Spleen (tissue), 11 donors: ENCODE results near the gene CPLX1. TPM values are rescaled to one million over a fixed set of nuclear protein-coding genes. Genes with fewer than 3 reads are reported as not detected.

Experiments used
- DNase-seq: peaks from one replicate; pipeline ENCODE4 v3.0.0-alpha.2; 2020
- H3K27ac ChIP-seq, 8 donors: fragments of 200-600 bp; sonication (generic) in 7 of 8; 1 replicate in 4 of 8; 2 replicates in 4 of 8; pipeline versions ENCODE4 v1.5.0 to v1.8.0; 2016 to 2021; ENCODE audit warnings: inconsistent platforms in 4 of 8, mild to moderate bottlenecking in 4 of 8, moderate library complexity in 1 of 8
- H3K27me3 ChIP-seq, 7 donors: fragments of 200-600 bp; sonication (generic) in 6 of 7; replicated peaks in 1 of 7; 1 replicate in 4 of 7; 2 replicates in 3 of 7; pipeline versions ENCODE4 v1.5.0 to v1.8.0; 2016 to 2021; ENCODE audit warnings: inconsistent platforms in 3 of 7, mild to moderate bottlenecking in 1 of 7
- H3K36me3 ChIP-seq, 6 donors: fragments of 200-600 bp; sonication (generic) in 5 of 6; 1 replicate in 4 of 6; 2 replicates in 2 of 6; pipeline versions ENCODE4 v1.5.0 to v1.8.0; 2016 to 2021; ENCODE audit warnings: inconsistent platforms in 2 of 6
- H3K4me1 ChIP-seq, 6 donors: fragments of 200-600 bp; sonication (generic) in 5 of 6; 1 replicate in 3 of 6; 2 replicates in 3 of 6; pipeline versions ENCODE4 v1.5.0 to v1.8.0; 2016 to 2021; ENCODE audit warnings: inconsistent platforms in 3 of 6
- H3K4me3 ChIP-seq, 8 donors: fragments of 200-600 bp; sonication (generic) in 7 of 8; 1 replicate in 4 of 8; 2 replicates in 4 of 8; pipeline versions ENCODE4 v1.5.0 to v1.8.0; 2016 to 2021; ENCODE audit warnings: inconsistent platforms in 4 of 8, mild to moderate bottlenecking in 4 of 8, moderate library complexity in 2 of 8
- H3K9me3 ChIP-seq, 8 donors: fragments of 200-600 bp; sonication (generic) in 7 of 8; 1 replicate in 4 of 8; 2 replicates in 4 of 8; pipeline versions ENCODE4 v1.5.0 to v1.8.0; 2016 to 2021; ENCODE audit warnings: inconsistent platforms in 4 of 8
- CTCF ChIP-seq, 11 experiments: fragments of 200-600 bp in 7 of 11; fragments of 450-650 bp in 4 of 11; sonication (generic) in 4 of 11; IDR thresholded peaks in 8 of 11; conservative IDR thresholded peaks in 3 of 11; 1 replicate in 7 of 11; 2 replicates in 4 of 11; pipeline versions ENCODE4 v1.4.0 to v1.8.0; 2016 to 2021; ENCODE audit warnings: antibody characterized with exemption in 11 of 11, inconsistent platforms in 4 of 11, mild to moderate bottlenecking in 1 of 11
- POLR2A ChIP-seq, 3 donors: fragments of 450-650 bp; IDR thresholded peaks; one replicate each; pipeline ENCODE4 v1.5.1; 2017; ENCODE audit warnings: antibody characterized with exemption in 3 of 3, mild to moderate bottlenecking in 1 of 3
- POLR2AphosphoS5 ChIP-seq, 3 donors: sonication (generic); formaldehyde crosslinking; IDR thresholded peaks; one replicate each; pipeline ENCODE4 v1.5.1; 2017; ENCODE audit warnings: antibody characterized with exemption in 3 of 3
- WGBS, 5 donors: extraction: QIAGEN DNeasy Blood & Tissue Kit in 3 of 5; methylation state at CpG; one replicate each; pipeline versions ENCODE4 v1.1.5 to v1.1.7; 2013 to 2018; 5-methylcytosine and 5-hydroxymethylcytosine counted together
- intact Hi-C: fragments of 100-400 bp; cut with DNase I; formaldehyde crosslinking; loops from one replicate; pipeline ENCODE4 v1.15.0; 2023; ENCODE audit warnings: low total_unique reads
- polyA plus RNA-seq, 3 donors: library from polyadenylated mRNA; stranded (reverse); fragments of 200-250 nt; gene quantifications; one replicate each; pipeline ENCODE4 v1.2.1, GENCODE V29; 2013
- total RNA-seq, 7 donors: library from RNA; depleted of rRNA in 3 of 7; stranded (reverse); fragments of >200 nt in 3 of 7; fragmentation: NEBNext Ultra II Directional in 4 of 7; extraction: Animal tissue kit (Norgen Biotek cat#: 25700) in 4 of 7; gene quantifications; one replicate each; pipeline versions ENCODE4 v1.1.0 to v1.2.1, GENCODE V29; 2016 to 2021
- donor health status: healthy with polysubstance abuse.
- donor health status: DM: no; HTN: no; CAD: no; lungs with moderate emphysema.
- donor health status: DM: no; HTN: no; CAD: no.
- donor health status: Bipolar disorder and iron deficiency.
- donor health status: healthy.
- donor health status: DM: no; HTN: no; CAD: no.
- donor health status: DM: yes; HTN: yes; CAD: no.

CPLX1 gene
- total and polyA plus RNA-seq, 10 donors: 1.3 to 20.7 (median 11.5) TPM

- Histone ChIP-seq H3K4me3 (peak overlapping the region in 3 of 8 donors; percentile 10 to 50 (median 13)), H3K27ac (no peak overlapping the region), H3K36me3 (no peaks in the 10 kb centered on the region), H3K9me3 (peaks cover 0 to 7% (median 6%) of the 10 kb centered on the region in 8 donors), H3K4me1 (peaks cover 0 to 26% (median 20%) of the 10 kb centered on the region in 6 donors), H3K27me3 (peaks cover 7 to 98% (median 58%) of the 10 kb centered on the region in 7 donors)
- intact Hi-C loops: no loop called here
- no peak for TF ChIP-seq POLR2A (IDR thresholded peaks at IDR 0.05)
- no peak for TF ChIP-seq POLR2AphosphoS5 (IDR thresholded peaks at IDR 0.05)
- TF ChIP-seq CTCF (IDR thresholded peaks at IDR 0.05 in 8 of 11, conservative IDR thresholded peaks at IDR 0.05 in 3 of 11): no peak
- WGBS, 5 donors: 0 to 3% (median 2%) methylated on average over 1 to 70 of the region's 75 CpGs
- DNase-seq: no peak
These were observed 729 bp upstream of the CPLX1 start for GRCh38 chr4:826508-827208.

GRCh38 chr4:825063-825970 lies 612 bp downstream of the CPLX1 start:
- no peak overlapping the region for H3K27ac ChIP-seq
- peak overlapping the region in 7 of 8 donors; percentile 15 to 65 (median 41) for H3K4me3 ChIP-seq
- peaks cover 7 to 98% (median 69%) of the 10 kb centered on the region in 7 donors for H3K27me3 ChIP-seq
- DNase-seq: peak; percentile 73
- H3K36me3 ChIP-seq: no peaks in the 10 kb centered on the region
- intact Hi-C loops: no loop called here
- H3K4me1 ChIP-seq: peaks cover 0 to 26% (median 20%) of the 10 kb centered on the region in 6 donors
- WGBS, 5 donors: 6 to 10% (median 8%) methylated on average over 41 to 94 of the region's 94 CpGs
- TF ChIP-seq POLR2A (IDR thresholded peaks at IDR 0.05) (no peak), CTCF (IDR thresholded peaks at IDR 0.05 in 8 of 11, conservative IDR thresholded peaks at IDR 0.05 in 3 of 11) (no peak)
- H3K9me3 ChIP-seq: no peaks in the 10 kb centered on the region

GRCh38 chr4:824461-825062 lies 1.4 kb downstream of the CPLX1 start:
- Histone ChIP-seq H3K4me1 (peaks cover 0 to 26% (median 20%) of the 10 kb centered on the region in 6 donors), H3K9me3 (peaks cover 0 to 6% (median 0%) of the 10 kb centered on the region in 8 donors), H3K4me3 (no peak overlapping the region), H3K36me3 (no peaks in the 10 kb centered on the region), H3K27ac (no peak overlapping the region), H3K27me3 (peaks cover 7 to 98% (median 77%) of the 10 kb centered on the region in 7 donors)
- 9 to 17% (median 10%) methylated on average over 3 to 23 of the region's 23 CpGs for WGBS, 5 donors
- TF ChIP-seq POLR2AphosphoS5 (IDR thresholded peaks at IDR 0.05): no peak
- TF ChIP-seq CTCF (IDR thresholded peaks at IDR 0.05 in 8 of 11, conservative IDR thresholded peaks at IDR 0.05 in 3 of 11): no peak
- no peak for TF ChIP-seq POLR2A (IDR thresholded peaks at IDR 0.05)
- intact Hi-C loops: no loop called here
- peak; percentile 56 for DNase-seq
